Endothelial cell (in vitro differentiated cells): ENCODE measurements around the gene MATCAP1. TPM values are rescaled to one million over a fixed set of nuclear protein-coding genes. Genes with fewer than 3 reads are reported as not detected.

Experiments used
- DNase-seq: peaks from one replicate; pipeline ENCODE4 v3.0.0; 2021; ENCODE audit warnings: low spot score
- H3K27ac Mint-ChIP-seq: one replicate; pipeline ENCODE4 v1.8.0; 2021; ENCODE audit warnings: mixed read lengths, inconsistent platforms; ENCODE audit not compliant: unreplicated experiment
- H3K27me3 Mint-ChIP-seq: one replicate; pipeline ENCODE4 v1.8.0; 2021; ENCODE audit warnings: mild to moderate bottlenecking, moderate library complexity, mixed read lengths, inconsistent platforms; ENCODE audit not compliant: unreplicated experiment
- H3K36me3 Mint-ChIP-seq: one replicate; pipeline ENCODE4 v1.8.0; 2021; ENCODE audit warnings: mild to moderate bottlenecking, low read depth, mixed read lengths, inconsistent platforms; ENCODE audit not compliant: unreplicated experiment
- H3K4me1 Mint-ChIP-seq: one replicate; pipeline ENCODE4 v1.8.0; 2021; ENCODE audit warnings: mild to moderate bottlenecking, mixed read lengths, inconsistent platforms; ENCODE audit not compliant: unreplicated experiment
- H3K4me3 Mint-ChIP-seq: one replicate; pipeline ENCODE4 v1.8.0; 2021; ENCODE audit warnings: mild to moderate bottlenecking, mixed read lengths, inconsistent platforms; ENCODE audit not compliant: unreplicated experiment
- H3K9me3 Mint-ChIP-seq: one replicate; pipeline ENCODE4 v1.8.0; 2021; ENCODE audit warnings: mixed read lengths, inconsistent platforms; ENCODE audit not compliant: unreplicated experiment
- total RNA-seq: library from RNA; stranded (reverse); fragmentation: NEBNext Ultra II Directional; extraction: Animal tissue kit (Norgen Biotek cat#: 25700); gene quantifications from one replicate; pipeline ENCODE4 v1.2.1, GENCODE V29; 2021; ENCODE audit not compliant: unreplicated experiment
- TF ChIP-seq, protein P1 (sequence below): fragments of 200-600 bp; sonication (generic); IDR thresholded peaks from one replicate; pipeline ENCODE4 v1.5.0; 2021; ENCODE audit warnings: antibody characterized with exemption; ENCODE audit not compliant: unreplicated experiment

Gene MATCAP1
- total RNA-seq, 1 donor from 2014 or later: 88.8 TPM

DNA sequence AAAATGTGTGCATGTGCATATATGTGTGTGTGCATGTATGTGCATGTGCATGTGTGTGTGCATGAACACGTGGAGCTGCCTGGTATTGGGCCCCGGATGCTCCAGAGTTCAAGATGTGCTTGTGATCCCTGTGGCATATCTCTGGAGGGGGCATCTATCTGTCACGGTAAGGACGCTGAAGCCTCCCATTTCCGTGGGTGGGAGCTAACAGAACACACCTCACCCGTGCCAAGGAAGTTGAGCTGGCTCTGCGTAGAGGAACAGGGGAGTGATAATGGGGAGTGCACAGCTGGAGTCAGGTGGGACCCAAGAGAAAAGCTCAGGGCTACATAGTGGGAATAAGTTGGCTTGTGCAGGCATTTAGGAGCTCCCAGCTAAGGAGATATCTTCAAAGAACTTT is 27.9 kb upstream of the MATCAP1 start:
- DNase-seq: no peak
- peak overlapping the region; percentile 48 for H3K4me3 Mint-ChIP-seq
- peaks cover 47% of the 10 kb centered on the region for H3K4me1 Mint-ChIP-seq
- TF ChIP-seq, protein P1, sequence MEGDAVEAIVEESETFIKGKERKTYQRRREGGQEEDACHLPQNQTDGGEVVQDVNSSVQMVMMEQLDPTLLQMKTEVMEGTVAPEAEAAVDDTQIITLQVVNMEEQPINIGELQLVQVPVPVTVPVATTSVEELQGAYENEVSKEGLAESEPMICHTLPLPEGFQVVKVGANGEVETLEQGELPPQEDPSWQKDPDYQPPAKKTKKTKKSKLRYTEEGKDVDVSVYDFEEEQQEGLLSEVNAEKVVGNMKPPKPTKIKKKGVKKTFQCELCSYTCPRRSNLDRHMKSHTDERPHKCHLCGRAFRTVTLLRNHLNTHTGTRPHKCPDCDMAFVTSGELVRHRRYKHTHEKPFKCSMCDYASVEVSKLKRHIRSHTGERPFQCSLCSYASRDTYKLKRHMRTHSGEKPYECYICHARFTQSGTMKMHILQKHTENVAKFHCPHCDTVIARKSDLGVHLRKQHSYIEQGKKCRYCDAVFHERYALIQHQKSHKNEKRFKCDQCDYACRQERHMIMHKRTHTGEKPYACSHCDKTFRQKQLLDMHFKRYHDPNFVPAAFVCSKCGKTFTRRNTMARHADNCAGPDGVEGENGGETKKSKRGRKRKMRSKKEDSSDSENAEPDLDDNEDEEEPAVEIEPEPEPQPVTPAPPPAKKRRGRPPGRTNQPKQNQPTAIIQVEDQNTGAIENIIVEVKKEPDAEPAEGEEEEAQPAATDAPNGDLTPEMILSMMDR: no peak
- peaks cover 31% of the 10 kb centered on the region for H3K27me3 Mint-ChIP-seq
- H3K27ac Mint-ChIP-seq: peak overlapping the region; percentile 16
- peaks cover 11% of the 10 kb centered on the region for H3K36me3 Mint-ChIP-seq
- no peaks in the 10 kb centered on the region for H3K9me3 Mint-ChIP-seq

DNA sequence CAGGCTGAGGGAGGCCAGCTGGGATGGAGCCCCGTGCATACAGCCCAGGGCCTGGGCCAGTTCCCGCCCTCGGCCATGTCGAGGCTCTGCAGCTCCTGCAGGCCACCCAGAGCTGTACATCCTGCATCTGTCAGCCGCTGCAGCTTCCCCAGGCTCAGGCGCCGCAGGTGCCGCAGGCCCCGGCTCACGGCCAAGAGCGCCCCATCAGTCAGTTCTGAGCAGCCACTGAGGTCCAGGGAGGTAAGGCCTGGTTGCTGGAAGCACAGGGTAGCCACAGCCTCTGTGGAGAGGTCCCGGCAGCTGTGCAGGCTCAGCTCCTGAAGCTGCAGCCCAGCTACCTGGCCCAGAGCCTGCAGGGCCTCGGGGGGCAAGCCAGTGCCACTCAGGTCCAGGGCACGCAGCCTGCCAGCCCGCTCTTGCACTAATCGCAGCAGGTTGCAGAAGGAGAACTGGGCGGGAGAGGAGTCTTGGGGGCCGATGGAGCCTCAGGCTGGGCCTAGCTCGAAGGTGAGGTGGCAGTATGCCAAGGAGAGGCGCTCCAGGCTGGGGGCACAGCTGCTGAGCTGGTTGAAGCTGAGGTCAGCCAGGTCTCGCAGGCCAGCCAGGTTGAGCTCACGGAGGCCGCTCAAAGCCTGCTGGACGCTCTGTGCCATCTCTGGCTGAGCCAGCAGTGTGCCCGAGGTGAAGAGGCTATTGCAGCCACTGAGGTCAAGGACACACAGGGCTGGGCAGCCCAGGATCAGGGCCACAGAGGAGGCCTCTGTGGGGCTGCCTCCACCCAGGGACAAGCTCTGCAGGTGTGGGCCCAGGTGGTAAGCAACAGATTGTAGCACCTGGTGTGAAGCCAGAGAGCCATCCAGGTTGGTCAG is 26.5 kb upstream of the MATCAP1 start:
- peaks cover 29% of the 10 kb centered on the region for H3K27me3 Mint-ChIP-seq
- peaks cover 34% of the 10 kb centered on the region for H3K4me1 Mint-ChIP-seq
- H3K36me3 Mint-ChIP-seq: peaks cover 11% of the 10 kb centered on the region
- no peak for DNase-seq
- H3K9me3 Mint-ChIP-seq: no peaks in the 10 kb centered on the region
- no peak overlapping the region for H3K27ac Mint-ChIP-seq
- H3K4me3 Mint-ChIP-seq: no peak overlapping the region
- TF ChIP-seq, protein P1: no peak

DNA sequence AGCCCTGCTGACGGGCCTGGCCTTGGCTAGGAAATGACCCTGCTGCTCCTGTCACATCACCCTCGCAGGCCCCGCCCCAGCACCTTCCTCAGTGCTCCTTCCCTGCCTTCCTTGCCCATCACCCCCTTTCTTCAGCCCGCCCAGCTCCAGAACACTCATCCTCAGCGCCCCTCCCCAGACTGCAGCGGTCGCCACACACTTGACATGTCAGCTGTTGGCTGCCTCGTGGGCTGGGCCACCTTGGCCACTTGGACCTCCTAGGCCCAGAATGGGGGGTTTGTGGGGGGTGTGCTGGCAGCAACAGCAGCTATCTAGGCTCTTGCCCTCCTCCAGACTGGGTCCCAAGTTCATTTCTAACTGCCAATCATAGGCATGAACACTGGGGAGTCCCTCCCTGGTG is 25.8 kb upstream of the MATCAP1 start:
- TF ChIP-seq, protein P1: no peak
- Mint-ChIP-seq H3K27ac (no peak overlapping the region), H3K36me3 (peaks cover 11% of the 10 kb centered on the region), H3K27me3 (peaks cover 27% of the 10 kb centered on the region), H3K4me1 (peaks cover 29% of the 10 kb centered on the region), H3K9me3 (no peaks in the 10 kb centered on the region), H3K4me3 (peak overlapping the region; percentile 86)
- no peak for DNase-seq

DNA sequence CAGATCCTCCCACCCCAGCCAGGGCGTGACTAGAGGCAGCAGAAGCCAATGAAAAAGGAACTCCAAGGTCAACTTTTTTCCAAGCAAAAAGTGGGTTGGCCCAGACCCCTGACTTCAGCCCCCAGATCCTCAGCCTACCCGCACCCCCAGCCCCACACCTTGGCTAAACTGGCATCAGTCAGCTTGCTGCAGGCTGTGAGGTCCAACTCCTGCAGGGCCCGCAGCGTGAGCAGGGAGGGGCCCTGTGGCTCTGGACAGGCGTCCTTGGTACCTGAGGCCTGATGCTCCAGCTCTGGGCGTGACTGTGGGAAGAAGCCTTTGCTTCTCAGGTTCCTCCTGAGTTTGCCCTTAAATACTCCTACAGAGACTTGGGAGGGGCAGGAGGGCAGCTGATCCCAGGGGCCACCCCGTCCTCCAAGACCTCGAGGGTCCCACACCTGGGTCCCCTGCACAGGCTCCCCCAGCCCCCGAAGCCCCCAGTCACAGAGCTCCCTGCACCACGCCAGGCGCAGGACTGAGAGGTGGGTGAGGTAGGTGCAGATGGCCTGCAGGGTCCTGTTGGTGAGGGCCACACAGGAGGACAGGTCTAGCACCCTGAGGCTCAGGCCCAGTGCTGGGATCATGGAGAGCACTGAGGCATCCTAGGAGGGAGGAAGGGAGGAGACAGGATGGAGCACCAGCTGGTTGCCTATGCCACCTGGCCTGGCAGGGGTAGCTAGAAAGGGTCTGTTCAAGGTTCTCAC is 24.6 kb upstream of the MATCAP1 start:
- peaks cover 22% of the 10 kb centered on the region for H3K27me3 Mint-ChIP-seq
- H3K4me1 Mint-ChIP-seq: peaks cover 26% of the 10 kb centered on the region
- peaks cover 11% of the 10 kb centered on the region for H3K36me3 Mint-ChIP-seq
- DNase-seq: no peak
- H3K27ac Mint-ChIP-seq: no peak overlapping the region
- TF ChIP-seq, protein P1: no peak
- H3K9me3 Mint-ChIP-seq: no peaks in the 10 kb centered on the region
- no peak overlapping the region for H3K4me3 Mint-ChIP-seq
